ENCODE results near the gene CDK14.

DNA sequence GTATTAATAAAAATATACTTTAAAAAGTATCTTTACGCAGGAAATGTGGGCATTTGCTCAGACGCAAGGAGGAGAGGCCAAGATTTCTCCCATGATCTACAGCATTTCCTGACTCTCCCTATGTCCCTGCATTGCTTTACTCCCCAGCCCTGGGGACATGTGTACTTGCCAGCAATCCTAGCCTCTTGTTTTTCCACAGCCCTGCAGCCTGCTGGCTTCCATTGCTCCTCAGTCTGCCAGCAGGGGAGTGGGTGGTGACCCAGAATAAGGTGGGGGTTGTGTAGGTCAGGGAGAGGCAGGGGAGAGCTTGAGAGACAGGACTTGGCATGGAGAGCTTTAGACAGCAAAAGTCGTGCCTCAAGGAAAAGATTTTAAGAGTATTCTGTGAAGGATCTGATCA, 307.7 kb downstream of the CDK14 start:
- TF ChIP-seq, protein P1, sequence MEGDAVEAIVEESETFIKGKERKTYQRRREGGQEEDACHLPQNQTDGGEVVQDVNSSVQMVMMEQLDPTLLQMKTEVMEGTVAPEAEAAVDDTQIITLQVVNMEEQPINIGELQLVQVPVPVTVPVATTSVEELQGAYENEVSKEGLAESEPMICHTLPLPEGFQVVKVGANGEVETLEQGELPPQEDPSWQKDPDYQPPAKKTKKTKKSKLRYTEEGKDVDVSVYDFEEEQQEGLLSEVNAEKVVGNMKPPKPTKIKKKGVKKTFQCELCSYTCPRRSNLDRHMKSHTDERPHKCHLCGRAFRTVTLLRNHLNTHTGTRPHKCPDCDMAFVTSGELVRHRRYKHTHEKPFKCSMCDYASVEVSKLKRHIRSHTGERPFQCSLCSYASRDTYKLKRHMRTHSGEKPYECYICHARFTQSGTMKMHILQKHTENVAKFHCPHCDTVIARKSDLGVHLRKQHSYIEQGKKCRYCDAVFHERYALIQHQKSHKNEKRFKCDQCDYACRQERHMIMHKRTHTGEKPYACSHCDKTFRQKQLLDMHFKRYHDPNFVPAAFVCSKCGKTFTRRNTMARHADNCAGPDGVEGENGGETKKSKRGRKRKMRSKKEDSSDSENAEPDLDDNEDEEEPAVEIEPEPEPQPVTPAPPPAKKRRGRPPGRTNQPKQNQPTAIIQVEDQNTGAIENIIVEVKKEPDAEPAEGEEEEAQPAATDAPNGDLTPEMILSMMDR (IDR thresholded peaks at IDR 0.05) = no peak
- TF ChIP-seq POLR2A (IDR thresholded peaks at IDR 0.05) = no peak

All from heart left ventricle (tissue), 13 donors.